GM13976 (cell line): ENCODE measurements around the gene RNF187.
"Not testable (repeated sequence)": the region's sequence is repeated elsewhere in the genome, so short reads cannot be mapped to it uniquely, and the experiment has no call there.

ENCODE experiments used
- DNase-seq: peaks from one replicate; pipeline ENCODE4 v3.0.0; 2012; ENCODE audit warnings: low spot score
- in situ Hi-C: fragments of 300-500 bp; cut with MboI; formaldehyde crosslinking; loops from one replicate; pipeline ENCODE4 v1.12.0; 2022; ENCODE audit warnings: low sequenced_read_pairs, mixed read lengths, inconsistent platforms; ENCODE audit not compliant: unreplicated experiment
- TF ChIP-seq, protein P1 (sequence below): IDR thresholded peaks from 2 replicates; pipeline ENCODE4 v1.5.1; 2012; ENCODE audit warnings: borderline replicate concordance, mild to moderate bottlenecking; ENCODE audit not compliant: insufficient read depth; ENCODE audit errors: extremely low read depth, missing control alignments, control extremely low read depth

Gene RNF187

GRCh38 chr1:228497817-228498216, 10.6 kb downstream of the RNF187 start:
- TF ChIP-seq, protein P1, sequence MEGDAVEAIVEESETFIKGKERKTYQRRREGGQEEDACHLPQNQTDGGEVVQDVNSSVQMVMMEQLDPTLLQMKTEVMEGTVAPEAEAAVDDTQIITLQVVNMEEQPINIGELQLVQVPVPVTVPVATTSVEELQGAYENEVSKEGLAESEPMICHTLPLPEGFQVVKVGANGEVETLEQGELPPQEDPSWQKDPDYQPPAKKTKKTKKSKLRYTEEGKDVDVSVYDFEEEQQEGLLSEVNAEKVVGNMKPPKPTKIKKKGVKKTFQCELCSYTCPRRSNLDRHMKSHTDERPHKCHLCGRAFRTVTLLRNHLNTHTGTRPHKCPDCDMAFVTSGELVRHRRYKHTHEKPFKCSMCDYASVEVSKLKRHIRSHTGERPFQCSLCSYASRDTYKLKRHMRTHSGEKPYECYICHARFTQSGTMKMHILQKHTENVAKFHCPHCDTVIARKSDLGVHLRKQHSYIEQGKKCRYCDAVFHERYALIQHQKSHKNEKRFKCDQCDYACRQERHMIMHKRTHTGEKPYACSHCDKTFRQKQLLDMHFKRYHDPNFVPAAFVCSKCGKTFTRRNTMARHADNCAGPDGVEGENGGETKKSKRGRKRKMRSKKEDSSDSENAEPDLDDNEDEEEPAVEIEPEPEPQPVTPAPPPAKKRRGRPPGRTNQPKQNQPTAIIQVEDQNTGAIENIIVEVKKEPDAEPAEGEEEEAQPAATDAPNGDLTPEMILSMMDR, result no peak
- no peak for DNase-seq
- in situ Hi-C loops, result no loop called here

GRCh38 chr1:228500143-228500734, 13.1 kb downstream of the RNF187 start:
- in situ Hi-C loops, result no loop called here
- no peak for DNase-seq
- TF ChIP-seq, protein P1, result no peak

DNA sequence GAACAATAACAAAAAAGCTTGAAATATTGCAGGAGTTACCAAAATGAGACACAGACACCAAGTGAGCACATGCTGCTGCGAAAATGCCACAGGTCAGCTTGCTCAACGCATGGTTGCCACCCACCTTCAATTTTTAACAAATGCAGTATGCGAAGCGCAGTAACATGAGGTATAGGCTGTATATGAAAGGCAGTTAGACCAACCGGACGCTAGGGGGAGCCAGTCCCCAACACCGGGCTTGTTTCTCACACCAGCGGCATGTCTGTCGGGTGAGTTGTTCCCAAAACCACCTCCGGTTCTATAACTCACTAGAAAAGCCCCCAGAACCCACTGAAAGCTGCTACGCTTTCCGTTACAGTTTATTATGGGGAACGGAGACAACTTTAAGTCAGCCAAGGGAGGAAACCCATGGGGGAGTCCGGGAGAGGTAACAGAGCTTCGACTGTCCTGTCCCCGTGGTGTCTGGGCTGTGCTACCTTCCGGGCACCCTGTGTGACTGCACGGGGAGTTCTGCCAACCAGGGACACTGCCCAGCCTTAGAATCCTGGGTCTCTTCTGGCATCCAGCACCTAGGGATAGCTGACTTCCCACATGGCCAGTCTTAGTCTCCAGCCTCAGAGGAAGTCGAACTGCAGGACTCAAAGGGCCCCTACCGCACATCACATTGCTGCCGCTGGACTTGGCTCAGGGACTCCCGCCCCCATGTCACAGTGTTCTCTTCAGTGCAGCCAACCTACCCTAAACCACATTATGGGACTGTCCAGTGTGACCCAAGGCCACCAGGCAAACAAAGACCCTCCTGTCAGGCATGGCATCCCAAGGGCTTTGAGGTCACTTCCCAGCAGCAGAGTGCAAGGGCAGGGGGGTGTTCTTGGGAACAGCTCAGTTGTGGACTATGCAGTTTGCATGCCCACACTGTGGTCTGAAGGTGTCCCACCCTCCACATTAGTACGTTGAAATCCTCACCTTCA, 14.0 kb downstream of the RNF187 start:
- DNase-seq, result peak; percentile 84
- in situ Hi-C loops, result no loop called here
- TF ChIP-seq, protein P1, result peak; percentile 86

DNA sequence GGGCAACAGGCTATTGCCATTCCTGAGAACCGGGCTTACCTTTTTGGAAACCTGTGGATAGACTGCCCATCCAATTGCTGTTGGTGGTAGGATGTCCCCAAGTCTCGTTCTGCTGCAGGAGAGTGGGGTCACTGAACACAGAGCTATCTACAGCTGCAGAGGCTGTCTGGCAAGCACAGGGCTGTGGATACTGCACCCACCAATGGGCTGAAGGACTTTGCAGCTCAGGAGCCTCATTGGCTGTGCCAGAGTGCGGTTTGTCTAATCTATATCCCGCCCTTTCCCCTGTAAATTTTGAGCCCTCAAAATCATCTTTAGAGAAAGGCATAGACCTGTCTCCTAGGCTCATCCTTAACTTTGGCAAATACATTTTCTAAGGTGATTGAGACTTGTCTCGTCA, 15.3 kb downstream of the RNF187 start:
- DNase-seq, result no peak
- TF ChIP-seq, protein P1, result no peak
- in situ Hi-C loops, result no loop called here

DNA sequence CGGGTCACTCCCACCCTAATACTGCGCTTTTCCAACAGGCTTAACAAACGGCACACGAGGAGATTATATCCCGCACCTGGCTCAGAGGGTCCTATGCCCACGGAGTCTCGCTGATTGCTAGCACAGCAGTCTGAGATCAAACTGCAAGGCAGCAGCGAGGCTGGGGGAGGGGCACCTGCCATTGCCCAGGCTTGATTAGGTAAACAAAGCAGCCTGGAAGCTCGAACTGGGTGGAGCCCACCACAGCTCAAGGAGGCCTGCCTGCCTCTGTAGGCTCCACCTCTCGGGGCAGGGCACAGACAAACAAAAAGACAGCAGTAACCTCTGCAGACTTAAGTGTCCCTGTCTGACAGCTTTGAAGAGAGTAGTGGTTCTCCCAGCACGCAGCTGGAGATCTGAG, 18.8 kb downstream of the RNF187 start:
- in situ Hi-C loops, DNase-seq: not testable (repeated sequence)

DNA sequence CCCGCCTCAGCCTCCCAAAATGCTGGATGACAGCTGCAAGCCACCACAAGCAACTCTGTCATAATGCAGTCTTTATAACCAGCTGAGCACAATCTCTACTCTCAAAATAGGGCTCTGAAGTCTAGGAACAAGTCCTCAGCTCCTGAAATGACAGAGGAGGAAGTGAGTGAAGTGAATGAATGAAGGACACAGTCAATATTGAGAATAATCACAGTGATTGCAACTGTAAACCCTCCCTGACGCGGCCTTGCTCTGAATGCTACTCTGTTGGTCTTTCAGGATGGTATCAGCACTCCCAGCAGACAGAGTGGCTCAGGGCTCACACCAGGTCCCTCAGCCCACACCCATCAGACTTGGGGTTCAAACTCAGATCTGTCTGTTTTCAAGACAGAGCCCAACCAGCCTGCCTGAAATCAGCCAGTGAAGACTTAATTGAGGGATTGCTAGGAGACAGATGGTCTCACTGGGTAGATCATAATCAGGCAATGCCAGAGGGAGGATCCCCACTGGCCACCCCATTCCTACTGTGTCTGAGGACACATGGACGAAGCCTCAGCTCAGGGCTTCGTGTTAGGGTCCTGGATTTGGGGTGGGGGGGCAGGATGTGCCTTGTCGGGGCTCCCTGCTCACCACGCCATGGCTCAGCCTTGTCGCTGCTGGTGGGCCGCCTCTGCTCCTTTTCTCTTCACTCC, 20.9 kb downstream of the RNF187 start:
- TF ChIP-seq, protein P1, result no peak
- in situ Hi-C loops, result no loop called here
- no peak for DNase-seq
